ENCODE results near the gene ZFP36L1. TPM values are rescaled to one million over a fixed set of nuclear protein-coding genes. Genes with fewer than 3 reads are reported as not detected.
A peak's percentile ranks its signal among the peaks of the same experiment; 100 is the strongest.

Gene ZFP36L1
- total and polyA plus RNA-seq, 9 of the 15 experiments (the other 6 are each of a cell fraction or from before 2014, with no cell fraction given) = 1.3 to 26.6 (median 3.7) TPM

GRCh38 chr14:68808696-68809480, 16.0 kb upstream of the ZFP36L1 start:
- peak in 1 of 4 experiments; percentile 5 for DNase-seq (ENCODE audit: extremely low read depth in 1 of 4, low spot score in 3 of 4)
- Histone ChIP-seq H3K9ac (ENCODE audit: insufficient read depth in 1 of 2, low read depth in 2 of 2, low read length in 2 of 2) (no peak overlapping the region), H3K79me2 (ENCODE audit: control insufficient read depth, insufficient read depth, low read length) (no peaks in the 10 kb centered on the region), H3K4me1 (replicated peaks in 1 of 2; ENCODE audit: control insufficient read depth in 2 of 2, insufficient read depth in 2 of 2, low read length in 2 of 2) (peaks cover 14 to 23% of the 10 kb centered on the region in 2 experiments; a peak in 4 of 5 replicates), H4K20me1 (replicated peaks; ENCODE audit: control insufficient read depth, insufficient read depth, low read length) (no peaks in the 10 kb centered on the region), H3K4me2 (ENCODE audit: insufficient read depth, low read length) (no peak overlapping the region), H3K4me3 (no peak overlapping the region), H2AFZ (ENCODE audit: low read depth, low read length) (no peak overlapping the region), H3K27me3 (ENCODE audit: control insufficient read depth in 2 of 2, insufficient read depth in 2 of 2, low read length in 2 of 2) (no peaks in the 10 kb centered on the region), H3K9me1 (ENCODE audit: control insufficient read depth, insufficient read depth, low read length) (no peaks in the 10 kb centered on the region), H3K36me3 (ENCODE audit: control insufficient read depth, insufficient read depth, low read length) (no peaks in the 10 kb centered on the region), H3K9me3 (replicated peaks; ENCODE audit: control insufficient read depth, insufficient read depth, low read depth, low read length) (peaks cover 2% of the 10 kb centered on the region; the same call in 1 of the 2 replicates), H3K27ac (ENCODE audit: extremely low read depth, low read depth, low read length) (no peak overlapping the region)
- ChIA-PET CTCF (ENCODE audit: low intra/inter-chr PET ratio) (no interaction called here), POLR2A (interaction anchor here (0.5 to 1.5 kb wide), 6 partner anchors 10 to 56 kb away, joined by 3 to 4 read pairs (median 3); partner anchors contain the start of gene ZFP36L1)
- in situ Hi-C loops (cut with MboI) = no loop called here
- 54% methylated on average over 5 of the region's 7 CpGs for WGBS (ENCODE audit: insufficient coverage, low coverage, missing lambda C conversion rate)
- BruUV-seq (replicated peaks) = no TSS peak
- intact Hi-C loops (cut with micrococcal nuclease) = no loop called here
- no peak for FAIRE-seq
- no peak; the same call in 2 of the 3 replicates for ATAC-seq
- TF ChIP-seq MGA (IDR thresholded peaks at IDR 0.05) = no peak
- TF ChIP-seq HMG20A (CRISPR knock-in tag; conservative IDR thresholded peaks at IDR 0.05) = no peak
- TF ChIP-seq RFX5 (IDR thresholded peaks at IDR 0.05; ENCODE audit: low read depth, low read length) = no peak
- no peak for TF ChIP-seq ELK1 (CRISPR knock-in tag; IDR thresholded peaks at IDR 0.05)
